GM12873 (cell line): Measurements from ENCODE around the gene TMEM33.

Experiments used
- TF ChIP-seq, protein P1 (sequence below): IDR thresholded peaks from 2 replicates; pipeline ENCODE4 v1.5.1; 2012; ENCODE audit warnings: low read depth, mild to moderate bottlenecking, moderate library complexity, low read length, control low read depth; ENCODE audit not compliant: insufficient read depth; ENCODE audit errors: missing control alignments

Gene TMEM33

DNA sequence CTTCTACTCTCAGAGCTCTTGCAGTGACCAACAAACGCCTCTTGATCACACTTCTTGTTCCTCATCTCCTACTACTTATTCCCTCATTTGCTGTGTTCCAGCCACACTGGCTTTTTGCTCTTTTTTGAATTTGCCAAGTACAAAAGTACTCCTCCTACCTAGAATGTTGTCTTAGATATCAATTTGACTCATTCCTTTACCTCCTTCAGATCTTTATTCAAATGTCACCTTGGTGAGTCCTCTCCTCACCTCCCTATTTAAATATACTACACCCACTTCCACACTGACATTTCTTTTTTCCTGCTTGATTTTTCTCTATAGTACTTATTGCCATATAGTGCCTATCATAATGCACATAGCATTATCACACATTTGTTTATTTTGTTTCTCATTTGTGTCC, 40.1 kb downstream of the TMEM33 start:
- TF ChIP-seq, protein P1, sequence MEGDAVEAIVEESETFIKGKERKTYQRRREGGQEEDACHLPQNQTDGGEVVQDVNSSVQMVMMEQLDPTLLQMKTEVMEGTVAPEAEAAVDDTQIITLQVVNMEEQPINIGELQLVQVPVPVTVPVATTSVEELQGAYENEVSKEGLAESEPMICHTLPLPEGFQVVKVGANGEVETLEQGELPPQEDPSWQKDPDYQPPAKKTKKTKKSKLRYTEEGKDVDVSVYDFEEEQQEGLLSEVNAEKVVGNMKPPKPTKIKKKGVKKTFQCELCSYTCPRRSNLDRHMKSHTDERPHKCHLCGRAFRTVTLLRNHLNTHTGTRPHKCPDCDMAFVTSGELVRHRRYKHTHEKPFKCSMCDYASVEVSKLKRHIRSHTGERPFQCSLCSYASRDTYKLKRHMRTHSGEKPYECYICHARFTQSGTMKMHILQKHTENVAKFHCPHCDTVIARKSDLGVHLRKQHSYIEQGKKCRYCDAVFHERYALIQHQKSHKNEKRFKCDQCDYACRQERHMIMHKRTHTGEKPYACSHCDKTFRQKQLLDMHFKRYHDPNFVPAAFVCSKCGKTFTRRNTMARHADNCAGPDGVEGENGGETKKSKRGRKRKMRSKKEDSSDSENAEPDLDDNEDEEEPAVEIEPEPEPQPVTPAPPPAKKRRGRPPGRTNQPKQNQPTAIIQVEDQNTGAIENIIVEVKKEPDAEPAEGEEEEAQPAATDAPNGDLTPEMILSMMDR, result no peak

DNA sequence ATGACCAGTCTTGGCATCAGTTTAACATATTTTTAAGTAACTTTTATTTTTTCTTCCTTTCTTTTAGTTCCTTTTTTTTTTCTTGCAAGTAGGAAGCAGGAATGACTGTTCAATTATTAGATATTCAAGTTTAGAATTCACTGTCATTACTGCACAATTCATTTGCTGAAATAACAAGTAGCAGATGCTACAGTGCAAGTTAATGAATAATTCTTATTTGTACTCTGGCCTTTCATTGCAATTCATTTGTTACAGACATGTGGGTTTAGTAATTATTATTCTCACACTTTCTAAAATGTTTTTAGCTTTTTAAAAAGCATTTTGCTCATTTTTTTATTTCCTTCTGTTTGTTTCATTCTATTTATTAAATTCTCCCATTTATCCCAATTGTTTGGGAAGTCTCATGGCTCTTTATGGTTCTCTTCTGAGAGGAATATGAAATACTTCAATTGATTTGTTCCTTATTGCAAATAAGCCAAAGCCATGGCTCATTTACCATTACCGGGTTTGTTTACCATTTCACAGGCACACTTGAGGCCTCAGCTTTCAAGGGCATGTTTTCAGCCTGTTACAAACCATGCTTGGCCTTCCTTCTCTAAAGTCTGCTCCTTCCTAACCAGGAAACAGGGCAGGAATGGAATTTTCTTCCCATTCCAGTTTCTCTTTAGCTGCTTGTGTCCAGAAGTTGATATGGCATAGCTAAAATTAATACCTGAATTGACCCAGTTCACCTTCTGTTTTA, 41.7 kb downstream of the TMEM33 start:
- TF ChIP-seq, protein P1, result no peak

DNA sequence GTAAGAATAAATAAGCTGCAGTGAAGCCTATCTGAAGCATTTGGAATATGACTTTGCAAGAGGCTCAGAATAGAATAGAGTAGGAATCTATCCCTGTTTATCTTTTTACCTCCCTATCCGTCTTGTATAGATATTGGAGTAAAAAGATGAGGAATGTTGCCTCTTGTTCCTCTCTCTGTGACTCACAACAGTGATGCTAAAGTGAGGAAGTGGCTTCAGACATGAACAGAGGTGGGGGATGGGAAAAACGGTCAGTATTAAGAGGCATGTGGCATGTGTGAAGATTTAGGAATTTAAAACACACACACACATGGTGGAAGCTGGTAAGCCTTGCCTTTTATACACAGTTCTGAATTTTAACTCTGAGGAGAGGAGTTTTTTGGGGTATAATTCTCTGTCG, 42.5 kb downstream of the TMEM33 start:
- TF ChIP-seq, protein P1, result no peak

DNA sequence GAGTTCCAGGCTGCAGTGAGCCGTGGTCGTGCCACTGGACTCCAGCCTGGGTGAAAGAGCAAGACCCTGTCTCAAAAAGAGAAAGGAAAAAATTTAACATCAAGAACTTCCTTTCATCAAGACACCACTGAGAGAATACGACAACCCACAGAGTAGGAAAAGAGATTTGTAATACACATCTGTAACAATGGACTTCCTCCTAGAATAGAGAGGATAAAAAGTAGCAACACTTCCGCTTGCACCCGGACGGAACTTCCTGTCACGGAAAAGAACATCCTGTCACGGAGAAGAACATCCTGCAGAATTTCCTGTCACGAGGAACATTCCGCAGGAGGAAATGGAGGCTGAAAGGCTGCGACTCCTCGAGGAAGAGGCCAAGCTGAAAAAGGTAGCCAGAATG, 46.2 kb downstream of the TMEM33 start, which contains the start of gene DCAF4L1:
DCAF4L1 (plus strand) TSS at position 301 of the 400 bp plus-strand sequence; CDS start at position 338, 37 bp downstream.
- TF ChIP-seq, protein P1, result no peak

DNA sequence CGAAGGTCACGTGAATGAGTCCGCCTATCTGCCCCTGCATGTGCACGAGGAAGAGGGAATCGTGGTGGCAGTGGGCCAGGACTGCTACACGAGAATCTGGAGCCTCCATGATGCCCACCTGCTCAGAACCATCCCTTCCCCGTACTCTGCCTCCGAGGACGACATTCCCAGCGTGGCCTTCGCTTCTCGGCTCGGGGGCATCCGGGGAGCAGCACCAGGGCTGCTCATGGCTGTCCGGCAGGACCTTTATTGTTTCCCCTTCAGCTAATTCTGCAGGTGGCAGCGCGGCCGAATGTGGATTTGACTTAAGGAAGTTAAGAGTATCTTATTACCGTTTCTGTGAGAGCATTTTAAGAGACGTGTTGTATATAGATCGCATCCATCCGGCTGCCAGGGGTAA, 47.5 kb downstream of the TMEM33 start:
- TF ChIP-seq, protein P1, result no peak

DNA sequence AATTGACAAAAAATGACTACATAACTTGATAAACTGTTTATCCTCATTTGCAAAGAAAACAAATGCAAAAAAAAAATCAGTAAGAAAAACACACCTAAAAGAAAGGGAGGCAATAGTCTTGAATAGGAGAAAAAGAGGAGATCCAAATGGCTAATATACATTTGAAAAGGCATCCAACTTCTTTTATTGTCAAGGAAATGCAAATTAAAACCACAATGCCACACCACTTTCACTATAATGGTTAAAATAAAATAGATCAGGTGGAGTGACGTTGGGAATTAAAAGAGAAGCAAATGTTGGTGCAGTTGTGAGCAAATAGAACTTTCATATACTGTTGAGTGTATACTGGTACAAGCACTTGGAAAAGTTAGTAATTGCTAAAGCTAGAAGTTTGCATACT, 49.9 kb downstream of the TMEM33 start:
- TF ChIP-seq, protein P1, result no peak

DNA sequence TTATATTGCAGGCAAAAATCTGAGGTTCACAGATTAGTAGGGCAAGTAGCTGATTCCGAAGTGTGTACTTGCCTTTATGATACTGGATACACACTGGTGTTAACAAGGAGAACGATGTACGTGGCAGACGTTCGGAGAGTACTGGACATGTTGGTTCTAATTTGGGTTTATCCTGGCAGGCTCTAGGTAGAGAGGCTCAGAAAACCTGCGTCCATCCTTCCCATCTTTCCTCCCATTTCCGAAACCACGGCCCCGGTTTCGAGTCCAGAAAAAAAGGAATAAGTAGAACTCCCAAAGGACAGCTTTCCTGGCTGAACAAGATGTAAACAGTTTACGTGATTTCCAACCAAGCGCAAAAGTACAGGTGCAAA, 54.8 kb downstream of the TMEM33 start:
- TF ChIP-seq, protein P1, result no peak
